ENCODE results near the gene PNO1. TPM values are rescaled to one million over a fixed set of nuclear protein-coding genes. Genes with fewer than 3 reads are reported as not detected.
A peak's percentile ranks its signal among the peaks of the same experiment; 100 is the strongest.

PNO1 gene
- total and polyA plus RNA-seq, 9 donors: 6.1 to 26.4 (median 12.7) TPM

GRCh38 chr2:68151037-68151436 is 6.7 kb upstream of the PNO1 start:
- TF ChIP-seq POLR2A (IDR thresholded peaks at IDR 0.05) (no peak), EP300 (IDR thresholded peaks at IDR 0.05) (no peak), CTCF (IDR thresholded peaks at IDR 0.05) (no peak)
- H3K36me3 ChIP-seq: no peaks in the 10 kb centered on the region
- H3K4me1 ChIP-seq (ENCODE audit: insufficient read depth): no peaks in the 10 kb centered on the region
- no peak overlapping the region for H3K4me3 ChIP-seq
- DNase-seq: no peak
- intact Hi-C loops (cut with DNase I): no loop called here
- no peaks in the 10 kb centered on the region for H3K27me3 ChIP-seq
- no peaks in the 10 kb centered on the region for H3K9me3 ChIP-seq
- no peak overlapping the region for H3K27ac ChIP-seq

- Histone ChIP-seq H3K27me3 (no peaks in the 10 kb centered on the region), H3K27ac (no peak overlapping the region), H3K4me3 (no peak overlapping the region), H3K4me1 (ENCODE audit: insufficient read depth) (no peaks in the 10 kb centered on the region), H3K9me3 (no peaks in the 10 kb centered on the region), H3K36me3 (no peaks in the 10 kb centered on the region)
- intact Hi-C loops (cut with DNase I): no loop called here
- TF ChIP-seq EP300 (IDR thresholded peaks at IDR 0.05) (no peak), CTCF (IDR thresholded peaks at IDR 0.05) (no peak), POLR2A (IDR thresholded peaks at IDR 0.05) (no peak)
- WGBS, 3 donors: 32 to 38% (median 37%) methylated on average over 3 of the region's 3 CpGs
- no peak for DNase-seq
These were observed 4.9 kb upstream of the PNO1 start for GRCh38 chr2:68152681-68153347.

- no peak for DNase-seq
- Histone ChIP-seq H3K4me3 (no peak overlapping the region), H3K27me3 (no peaks in the 10 kb centered on the region), H3K36me3 (no peaks in the 10 kb centered on the region), H3K27ac (no peak overlapping the region), H3K9me3 (no peaks in the 10 kb centered on the region), H3K4me1 (ENCODE audit: insufficient read depth) (peaks cover 2% of the 10 kb centered on the region)
- intact Hi-C loops (cut with DNase I): loop anchor here in 1 of 4 donors (5.0 kb wide), 1 partner anchor 97 kb away; the partner anchor contains the start of gene PPP3R1
- 89 to 97% (median 93%) methylated on average over 7 of the region's 7 CpGs for WGBS, 3 donors
- TF ChIP-seq EP300 (IDR thresholded peaks at IDR 0.05) (no peak), POLR2A (IDR thresholded peaks at IDR 0.05) (no peak), CTCF (IDR thresholded peaks at IDR 0.05) (no peak)
These were observed 2.1 kb upstream of the PNO1 start for GRCh38 chr2:68155618-68156017.

GRCh38 chr2:68156419-68156818 is 1.3 kb upstream of the PNO1 start:
- H3K4me3 ChIP-seq: peak overlapping the region; percentile 72
- TF ChIP-seq CTCF (IDR thresholded peaks at IDR 0.05): no peak
- TF ChIP-seq POLR2A (IDR thresholded peaks at IDR 0.05): no peak
- TF ChIP-seq EP300 (IDR thresholded peaks at IDR 0.05): no peak
- no peaks in the 10 kb centered on the region for H3K36me3 ChIP-seq
- DNase-seq: no peak
- intact Hi-C loops (cut with DNase I): loop anchor here in 1 of 4 donors (5.0 kb wide), 1 partner anchor 96 kb away; the partner anchor contains the start of gene PPP3R1
- peaks cover 2% of the 10 kb centered on the region for H3K4me1 ChIP-seq (ENCODE audit: insufficient read depth)
- 2 to 6% (median 4%) methylated on average over 3 of the region's 3 CpGs for WGBS, 3 donors
- no peaks in the 10 kb centered on the region for H3K9me3 ChIP-seq
- H3K27me3 ChIP-seq: no peaks in the 10 kb centered on the region
- peak overlapping the region in 1 of 2 donors; percentile 94 for H3K27ac ChIP-seq

All from ovary (tissue), 9 donors.